ENCODE data around the gene CNOT6. TPM values are rescaled to one million over a fixed set of nuclear protein-coding genes. Genes with fewer than 3 reads are reported as not detected.

The CNOT6 gene
- total and polyA plus RNA-seq, 4 donors: 1.4 to 25.0 (median 4.2) TPM

DNA sequence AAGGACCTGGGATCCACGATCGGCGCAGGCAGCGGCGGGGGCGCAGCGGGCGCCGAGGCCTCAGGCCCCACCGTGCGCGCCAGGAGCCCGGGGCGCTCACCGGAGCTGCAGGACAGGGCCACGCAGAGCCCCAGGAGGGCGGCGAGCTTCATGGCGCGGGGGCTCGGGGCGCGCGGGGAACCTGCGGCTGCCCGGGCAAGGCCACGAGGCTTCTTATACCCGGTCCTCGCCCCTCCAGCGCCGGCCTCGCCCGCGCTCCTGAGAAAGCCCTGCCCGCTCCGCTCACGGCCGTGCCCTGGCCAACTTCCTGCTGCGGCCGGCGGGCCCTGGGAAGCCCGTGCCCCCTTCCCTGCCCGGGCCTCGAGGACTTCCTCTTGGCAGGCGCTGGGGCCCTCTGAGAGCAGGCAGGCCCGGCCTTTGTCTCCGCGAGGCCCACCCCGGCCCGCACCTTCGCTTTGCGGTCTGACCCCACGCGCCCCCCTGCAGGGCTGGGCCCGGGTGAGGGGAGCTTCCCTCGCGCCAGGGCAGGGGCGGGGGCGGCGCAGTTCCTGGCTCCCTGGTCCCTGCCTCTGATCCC, 97.2 kb downstream of the CNOT6 start, which contains the start of gene SCGB3A1 (continued):
- TF ChIP-seq REST (IDR thresholded peaks at IDR 0.05) (no peak), HNF4G (IDR thresholded peaks at IDR 0.05) (no peak), RXRA (IDR thresholded peaks at IDR 0.05) (no peak), SP1 (IDR thresholded peaks at IDR 0.05) (no peak), RAD21 (IDR thresholded peaks at IDR 0.05) (no peak), GABPA (IDR thresholded peaks at IDR 0.05 in 1 of 2, conservative IDR thresholded peaks at IDR 0.05 in 1 of 2) (no peak), FOXA1 (IDR thresholded peaks at IDR 0.05) (no peak), YY1 (IDR thresholded peaks at IDR 0.05) (no peak)

DNA sequence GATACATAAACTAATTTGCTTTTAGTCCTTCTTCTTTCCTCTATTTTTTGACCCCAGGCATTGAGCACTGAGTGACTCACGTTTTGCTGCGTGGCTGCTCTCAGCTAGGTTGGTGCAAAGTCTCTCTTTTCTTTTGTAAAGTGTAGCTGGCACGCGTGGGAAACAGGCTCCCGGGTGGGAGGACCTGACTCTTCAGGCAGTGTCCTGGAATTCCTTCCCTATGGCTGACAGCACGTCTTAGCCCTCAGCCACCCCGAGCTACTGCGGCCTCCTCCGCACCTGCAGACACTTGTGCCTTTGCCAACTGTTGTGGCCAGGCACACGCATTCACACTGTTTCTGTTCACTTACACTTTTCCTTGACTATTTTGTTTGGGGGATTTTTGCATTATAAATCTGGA, 98.0 kb downstream of the CNOT6 start:
- DNase-seq (ENCODE audit: low spot score): no peak
- Histone ChIP-seq H3K4me3 (ENCODE audit: low read depth in 1 of 3, low read length in 3 of 3) (no peak overlapping the region), H3K27ac (ENCODE audit: low read depth in 1 of 2, low read length in 2 of 2) (no peak overlapping the region), H3K27me3 (ENCODE audit: control insufficient read depth in 4 of 4, insufficient read depth in 4 of 4, low read length in 3 of 4) (peaks cover 0 to 8% (median 0%) of the 10 kb centered on the region in 4 donors), H3K4me1 (ENCODE audit: control insufficient read depth in 4 of 4, insufficient read depth in 4 of 4, low read length in 3 of 4) (peaks cover 5 to 27% (median 17%) of the 10 kb centered on the region in 4 donors), H3K9ac (ENCODE audit: low read depth in 1 of 2, low read length in 2 of 2) (no peak overlapping the region), H3K9me3 (ENCODE audit: control insufficient read depth in 4 of 4, low read length in 3 of 4) (no peaks in the 10 kb centered on the region), H3K36me3 (ENCODE audit: control insufficient read depth in 4 of 4, insufficient read depth in 3 of 4, low read depth in 1 of 4, low read length in 3 of 4) (no peaks in the 10 kb centered on the region)
- 78% methylated on average over 10 of the region's 10 CpGs for WGBS
- TF ChIP-seq, protein P1, sequence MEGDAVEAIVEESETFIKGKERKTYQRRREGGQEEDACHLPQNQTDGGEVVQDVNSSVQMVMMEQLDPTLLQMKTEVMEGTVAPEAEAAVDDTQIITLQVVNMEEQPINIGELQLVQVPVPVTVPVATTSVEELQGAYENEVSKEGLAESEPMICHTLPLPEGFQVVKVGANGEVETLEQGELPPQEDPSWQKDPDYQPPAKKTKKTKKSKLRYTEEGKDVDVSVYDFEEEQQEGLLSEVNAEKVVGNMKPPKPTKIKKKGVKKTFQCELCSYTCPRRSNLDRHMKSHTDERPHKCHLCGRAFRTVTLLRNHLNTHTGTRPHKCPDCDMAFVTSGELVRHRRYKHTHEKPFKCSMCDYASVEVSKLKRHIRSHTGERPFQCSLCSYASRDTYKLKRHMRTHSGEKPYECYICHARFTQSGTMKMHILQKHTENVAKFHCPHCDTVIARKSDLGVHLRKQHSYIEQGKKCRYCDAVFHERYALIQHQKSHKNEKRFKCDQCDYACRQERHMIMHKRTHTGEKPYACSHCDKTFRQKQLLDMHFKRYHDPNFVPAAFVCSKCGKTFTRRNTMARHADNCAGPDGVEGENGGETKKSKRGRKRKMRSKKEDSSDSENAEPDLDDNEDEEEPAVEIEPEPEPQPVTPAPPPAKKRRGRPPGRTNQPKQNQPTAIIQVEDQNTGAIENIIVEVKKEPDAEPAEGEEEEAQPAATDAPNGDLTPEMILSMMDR (IDR thresholded peaks at IDR 0.05; ENCODE audit: low read depth, low read length, missing input control): no peak
- TF ChIP-seq JUND (IDR thresholded peaks at IDR 0.05): no peak
- TF ChIP-seq RXRA (IDR thresholded peaks at IDR 0.05): no peak
- TF ChIP-seq RAD21 (IDR thresholded peaks at IDR 0.05): no peak
- TF ChIP-seq SP1 (IDR thresholded peaks at IDR 0.05): no peak

GRCh38 chr5:180593446-180594206, 99.4 kb downstream of the CNOT6 start:
- Histone ChIP-seq H3K4me1 (ENCODE audit: control insufficient read depth in 4 of 4, insufficient read depth in 4 of 4, low read length in 3 of 4) (peaks cover 5 to 27% (median 17%) of the 10 kb centered on the region in 4 donors), H3K9me3 (ENCODE audit: control insufficient read depth in 4 of 4, low read length in 3 of 4) (no peaks in the 10 kb centered on the region), H3K4me3 (ENCODE audit: low read depth in 1 of 3, low read length in 3 of 3) (no peak overlapping the region), H3K36me3 (ENCODE audit: control insufficient read depth in 4 of 4, insufficient read depth in 3 of 4, low read depth in 1 of 4, low read length in 3 of 4) (no peaks in the 10 kb centered on the region), H3K27me3 (ENCODE audit: control insufficient read depth in 4 of 4, insufficient read depth in 4 of 4, low read length in 3 of 4) (peaks cover 0 to 8% (median 0%) of the 10 kb centered on the region in 4 donors), H3K27ac (ENCODE audit: low read depth in 1 of 2, low read length in 2 of 2) (no peak overlapping the region), H3K9ac (ENCODE audit: low read depth in 1 of 2, low read length in 2 of 2) (no peak overlapping the region)
- no peak for DNase-seq (ENCODE audit: low spot score)
- WGBS: 86% methylated on average over 19 of the region's 19 CpGs
- no peak for TF ChIP-seq ATF3 (IDR thresholded peaks at IDR 0.05)
